Uterus (tissue), 2 donors: Measurements from ENCODE around the gene TMF1.

Experiments
- CTCF ChIP-seq, 4 experiments: fragments of 200-600 bp in 2 of 4; fragments of 450-650 bp in 2 of 4; sonication (generic) in 2 of 4; IDR thresholded peaks; one replicate each; pipeline ENCODE4 v1.5.1; 2016 to 2019; ENCODE audit warnings: antibody characterized with exemption in 4 of 4, mild to moderate bottlenecking in 2 of 4, moderate library complexity in 1 of 4
- POLR2A ChIP-seq, 2 donors: fragments of 450-650 bp; IDR thresholded peaks; one replicate each; pipeline ENCODE4 v1.6.1; 2016; ENCODE audit warnings: antibody characterized with exemption in 2 of 2, mild to moderate bottlenecking in 1 of 2, moderate library complexity in 1 of 2

- TF ChIP-seq CTCF (IDR thresholded peaks at IDR 0.05) (no peak), POLR2A (IDR thresholded peaks at IDR 0.05) (peak; percentile 41)
These were observed 28.2 kb upstream of the TMF1 start, which contains the start of gene UBA3 for GRCh38 chr3:69080233-69080920.
